OCI-LY1 (cell line): ENCODE measurements around the gene ST6GALNAC5.

ENCODE experiments used
- H2AFZ ChIP-seq: fragments of 200-600 bp; sonication (generic), shearing (Covaris generic); 2 replicates; pipeline ENCODE4 v1.6.0; 2014; ENCODE audit warnings: antibody characterized with exemption, mild to moderate bottlenecking, low read length
- H3F3A ChIP-seq: fragments of 200-600 bp; sonication (generic), shearing (Covaris generic); 2 replicates; pipeline ENCODE4 v1.6.0; 2014; ENCODE audit warnings: mild to moderate bottlenecking, antibody characterized with exemption, low read length, moderate library complexity; ENCODE audit not compliant: insufficient read depth
- H3K27ac ChIP-seq: fragments of 200-600 bp; sonication (generic); 2 replicates; pipeline ENCODE4 v1.5.1; 2014; ENCODE audit warnings: low read length, mixed run types, mild to moderate bottlenecking, low read depth; ENCODE audit not compliant: poor library complexity, severe bottlenecking
- H3K27me3 ChIP-seq: fragments of 200-600 bp; sonication (generic); 2 replicates; pipeline ENCODE4 v1.6.0; 2014; ENCODE audit warnings: antibody characterized with exemption, mild to moderate bottlenecking, low read length, moderate library complexity; ENCODE audit not compliant: insufficient read depth
- H3K36me3 ChIP-seq: fragments of 200-600 bp; sonication (generic); 2 replicates; pipeline ENCODE4 v1.6.1; 2014; ENCODE audit warnings: mild to moderate bottlenecking, antibody characterized with exemption, low read length, moderate library complexity, mixed read lengths; ENCODE audit not compliant: insufficient read depth
- H3K4me1 ChIP-seq: fragments of 200-600 bp; sonication (generic); 2 replicates; pipeline ENCODE4 v1.5.1; 2014; ENCODE audit warnings: mild to moderate bottlenecking, low read length, moderate library complexity; ENCODE audit not compliant: insufficient read depth, severe bottlenecking
- H3K4me2 ChIP-seq: fragments of 200-600 bp; sonication (generic), shearing (Covaris generic); 2 replicates; pipeline ENCODE4 v1.6.1; 2014; ENCODE audit warnings: low read length
- H3K4me3 ChIP-seq: fragments of 200-600 bp; sonication (generic); 2 replicates; pipeline ENCODE4 v1.5.1; 2014; ENCODE audit warnings: low read length, low read depth, mild to moderate bottlenecking, mixed read lengths; ENCODE audit not compliant: poor library complexity, severe bottlenecking
- H3K79me2 ChIP-seq: fragments of 200-600 bp; shearing (Covaris generic); 2 replicates; pipeline ENCODE4 v1.6.1; 2016; ENCODE audit warnings: mixed run types, low read length, mixed read lengths; ENCODE audit not compliant: insufficient read depth
- H3K9ac ChIP-seq: fragments of 200-600 bp; sonication (generic), shearing (Covaris generic); 2 replicates; pipeline ENCODE4 v1.6.1; 2014; ENCODE audit warnings: mild to moderate bottlenecking, low read length, mixed read lengths
- H3K9me2 ChIP-seq: fragments of 200-600 bp; sonication (generic), shearing (Covaris generic); 2 replicates; pipeline ENCODE4 v1.6.1; 2014; ENCODE audit warnings: low read depth, mild to moderate bottlenecking, low read length, mixed read lengths
- H3K9me3 ChIP-seq: fragments of 200-600 bp; shearing (Covaris generic); 2 replicates; pipeline ENCODE4 v1.6.1; 2014; ENCODE audit warnings: low read length, mixed read lengths
- H4K20me1 ChIP-seq: fragments of 200-600 bp; sonication (generic), shearing (Covaris generic); 2 replicates; pipeline ENCODE4 v1.6.0; 2016; ENCODE audit warnings: mild to moderate bottlenecking, low read length; ENCODE audit not compliant: insufficient read depth
- CTCF ChIP-seq: fragments of 200-600 bp; sonication (generic), shearing (Covaris generic); IDR thresholded peaks from 2 replicates; pipeline ENCODE4 v1.5.1; 2017; ENCODE audit warnings: mild to moderate bottlenecking, antibody characterized with exemption, low read length, moderate library complexity, mixed read lengths
- EZH2 ChIP-seq: fragments of 200-600 bp; sonication (generic), shearing (Covaris generic); IDR thresholded peaks from 2 replicates; pipeline ENCODE4 v1.8.0; 2017; ENCODE audit warnings: borderline replicate concordance, mixed run types, mild to moderate bottlenecking, antibody characterized with exemption, low read length, moderate library complexity, mixed read lengths

The ST6GALNAC5 gene

GRCh38 chr1:76989976-76990375 is 122.7 kb downstream of the ST6GALNAC5 start:
- H3K9ac ChIP-seq, result no peak overlapping the region
- H3F3A ChIP-seq, result no peaks in the 10 kb centered on the region
- H3K27ac ChIP-seq, result no peak overlapping the region
- no peaks in the 10 kb centered on the region for H3K4me1 ChIP-seq
- no peak overlapping the region for H3K4me2 ChIP-seq
- no peaks in the 10 kb centered on the region for H3K27me3 ChIP-seq
- no peak overlapping the region for H2AFZ ChIP-seq
- H3K36me3 ChIP-seq, result no peaks in the 10 kb centered on the region
- no peak overlapping the region for H3K4me3 ChIP-seq
- H3K9me2 ChIP-seq, result no peaks in the 10 kb centered on the region
- TF ChIP-seq EZH2 (no peak), CTCF (no peak)
- no peaks in the 10 kb centered on the region for H3K79me2 ChIP-seq
- H3K9me3 ChIP-seq, result no peaks in the 10 kb centered on the region
- H4K20me1 ChIP-seq, result no peaks in the 10 kb centered on the region

- Histone ChIP-seq H3K4me3 (no peak overlapping the region), H3K4me1 (no peaks in the 10 kb centered on the region), H3K79me2 (no peaks in the 10 kb centered on the region), H3K9me2 (no peaks in the 10 kb centered on the region), H4K20me1 (no peaks in the 10 kb centered on the region), H3K9me3 (no peaks in the 10 kb centered on the region), H3K9ac (no peak overlapping the region), H3F3A (no peaks in the 10 kb centered on the region), H3K27me3 (no peaks in the 10 kb centered on the region), H3K4me2 (no peak overlapping the region), H2AFZ (no peak overlapping the region), H3K36me3 (no peaks in the 10 kb centered on the region), H3K27ac (no peak overlapping the region)
- no peak for TF ChIP-seq CTCF
- TF ChIP-seq EZH2, result no peak
Observed at GRCh38 chr1:76993036-76993435, 125.8 kb downstream of the ST6GALNAC5 start.

GRCh38 chr1:76998582-76999223 is 131.4 kb downstream of the ST6GALNAC5 start:
- no peaks in the 10 kb centered on the region for H4K20me1 ChIP-seq
- no peak overlapping the region for H3K4me2 ChIP-seq
- H3K9me2 ChIP-seq, result no peaks in the 10 kb centered on the region
- H3K9ac ChIP-seq, result no peak overlapping the region
- no peak overlapping the region for H3K27ac ChIP-seq
- H3K79me2 ChIP-seq, result no peaks in the 10 kb centered on the region
- no peak for TF ChIP-seq CTCF
- no peak for TF ChIP-seq EZH2
- H3K4me3 ChIP-seq, result no peak overlapping the region
- no peaks in the 10 kb centered on the region for H3K4me1 ChIP-seq
- H3K9me3 ChIP-seq, result no peaks in the 10 kb centered on the region
- H2AFZ ChIP-seq, result no peak overlapping the region
- no peaks in the 10 kb centered on the region for H3F3A ChIP-seq
- no peaks in the 10 kb centered on the region for H3K27me3 ChIP-seq
- H3K36me3 ChIP-seq, result no peaks in the 10 kb centered on the region
